SK-N-SH (cell line): ENCODE results near the gene ZW10. TPM values are rescaled to one million over a fixed set of nuclear protein-coding genes. Genes with fewer than 3 reads are reported as not detected.

Experiments
- CTCF ChIA-PET: fragments of 300-600, 350-600 bp; formaldehyde crosslinking; extraction: SDS; loops from one replicate; lab custom pipeline; 2021; lab: Yijun Ruan, JAX
- POLR2A ChIA-PET: fragments of 350-600 bp; sonication (Branson Sonifier 250); formaldehyde crosslinking; extraction: SDS; loops from one replicate; lab custom pipeline; 2020; ENCODE audit warnings: antibody characterized with exemption, inconsistent platforms; lab: Yijun Ruan, JAX
- DNase-seq: peaks from one replicate; pipeline ENCODE4 v3.0.0; 2012
- H2AFZ ChIP-seq: fragments of 200-600 bp; sonication (generic); 2 replicates; pipeline ENCODE4 v1.8.1; 2016; ENCODE audit warnings: antibody characterized with exemption, mild to moderate bottlenecking, low read depth
- H3F3A ChIP-seq: fragments of 200-600 bp; sonication (generic); replicated peaks from 2 replicates; pipeline ENCODE3; 2016; ENCODE audit warnings: antibody characterized with exemption, mild to moderate bottlenecking; ENCODE audit not compliant: insufficient read depth
- H3K27ac ChIP-seq, 2 experiments: fragments of 200-500 bp in 1 of 2; fragments of 200-600 bp in 1 of 2; sonication (Bioruptor generic) in 1 of 2; sonication (generic), shearing (Covaris generic) in 1 of 2; 2 replicates each; pipeline versions ENCODE4 v1.5.1 to v1.6.1; 2014 to 2016; ENCODE audit warnings: low read depth in 2 of 2, inconsistent platforms in 1 of 2, low read length in 1 of 2, mild to moderate bottlenecking in 1 of 2, mixed read lengths in 1 of 2
- H3K27me3 ChIP-seq: fragments of 200-600 bp; sonication (generic), shearing (Covaris generic); 2 replicates; pipeline ENCODE4 v1.6.1; 2016; ENCODE audit warnings: mixed run types; ENCODE audit not compliant: insufficient read depth
- H3K36me3 ChIP-seq, 2 experiments: fragments of 200-500 bp in 1 of 2; fragments of 200-600 bp in 1 of 2; sonication (Bioruptor generic) in 1 of 2; sonication (generic) in 1 of 2; replicated peaks in 1 of 2; 2 replicates each; pipeline versions ENCODE3 to v1.5.1; 2014 to 2016; ENCODE audit warnings: low read length in 1 of 2, mild to moderate bottlenecking in 1 of 2; ENCODE audit not compliant: insufficient read depth in 2 of 2, control insufficient read depth in 1 of 2
- H3K4me1 ChIP-seq, 2 experiments: fragments of 200-500 bp in 1 of 2; fragments of 200-600 bp in 1 of 2; sonication (Bioruptor generic) in 1 of 2; sonication (generic), shearing (Covaris generic) in 1 of 2; 2 replicates each; pipeline versions ENCODE4 v1.5.1 to v1.6.1; 2014 to 2016; ENCODE audit warnings: low read depth in 1 of 2, low read length in 1 of 2, mixed run types in 1 of 2; ENCODE audit not compliant: insufficient read depth in 2 of 2, control insufficient read depth in 1 of 2
- H3K4me2 ChIP-seq: fragments of 200-600 bp; sonication (generic), shearing (Covaris generic); 2 replicates; pipeline ENCODE4 v1.6.1; 2017; ENCODE audit warnings: mixed run types
- H3K4me3 ChIP-seq, 2 experiments: fragments of 200-500 bp in 1 of 2; fragments of 200-600 bp in 1 of 2; sonication (Bioruptor generic) in 1 of 2; sonication (generic), shearing (Covaris generic) in 1 of 2; 2 replicates each; pipeline versions ENCODE4 v1.5.1 to v1.8.1; 2014 to 2016; ENCODE audit warnings: low read depth in 2 of 2, inconsistent platforms in 1 of 2, low read length in 1 of 2, mild to moderate bottlenecking in 1 of 2, mixed read lengths in 1 of 2, moderate library complexity in 1 of 2
- H3K79me2 ChIP-seq: fragments of 200-600 bp; sonication (generic); 2 replicates; pipeline ENCODE4 v1.8.1; 2017; ENCODE audit warnings: mild to moderate bottlenecking; ENCODE audit not compliant: insufficient read depth
- H3K9ac ChIP-seq: fragments of 200-600 bp; sonication (generic); 2 replicates; pipeline ENCODE4 v1.6.1; 2017; ENCODE audit warnings: mixed run types
- H3K9me2 ChIP-seq: fragments of 200-600 bp; sonication (generic); 2 replicates; pipeline ENCODE4 v1.6.1; 2017; ENCODE audit warnings: mixed run types
- H3K9me3 ChIP-seq: fragments of 200-600 bp; sonication (generic); 2 replicates; pipeline ENCODE4 v1.6.1; 2017; ENCODE audit warnings: mixed run types, mild to moderate bottlenecking, moderate library complexity
- H4K20me1 ChIP-seq: fragments of 200-600 bp; sonication (generic); 2 replicates; pipeline ENCODE4 v1.6.1; 2017; ENCODE audit warnings: mild to moderate bottlenecking, mixed run types; ENCODE audit not compliant: insufficient read depth
- CHD2 ChIP-seq: fragments of 150-350 bp; IDR thresholded peaks from 2 replicates; pipeline ENCODE4 v1.6.1; 2018; ENCODE audit warnings: low read length; ENCODE audit not compliant: partially characterized antibody
- EP300 ChIP-seq, 2 experiments: IDR thresholded peaks; 2 replicates each; pipeline versions ENCODE4 v1.4.0 to v1.6.1; 2012; ENCODE audit warnings: borderline replicate concordance in 1 of 2, low read depth in 1 of 2, low read length in 1 of 2
- EZH2phosphoT487 ChIP-seq: fragments of 200-600 bp; sonication (generic); IDR thresholded peaks from 2 replicates; pipeline ENCODE4 v1.6.1; 2017; ENCODE audit warnings: low read depth, mixed run types, mild to moderate bottlenecking, antibody characterized with exemption, moderate library complexity, borderline replicate concordance
- FOSL2 ChIP-seq: IDR thresholded peaks from 2 replicates; pipeline ENCODE4 v1.4.0; 2012; ENCODE audit warnings: low read depth, mild to moderate bottlenecking, moderate library complexity, borderline replicate concordance
- FOXJ3 ChIP-seq: sonication (generic); formaldehyde crosslinking; IDR thresholded peaks from 2 replicates; pipeline ENCODE4 v1.5.1; 2020; ENCODE audit warnings: mild to moderate bottlenecking, missing genetic modification reagents
- GATA2 ChIP-seq: sonication (generic); formaldehyde crosslinking; IDR thresholded peaks from 2 replicates; pipeline ENCODE4 v1.5.0; 2020; ENCODE audit warnings: mild to moderate bottlenecking, missing genetic modification reagents
- MEF2A ChIP-seq: IDR thresholded peaks from 2 replicates; pipeline ENCODE4 v1.4.0; 2012; ENCODE audit warnings: low read depth, borderline replicate concordance
- MXI1 ChIP-seq: IDR thresholded peaks from 2 replicates; pipeline ENCODE4 v1.6.1; 2012; ENCODE audit warnings: mild to moderate bottlenecking, low read depth, low read length, improper control_type of control experiment
- RCOR1 ChIP-seq: fragments of 150-350 bp; IDR thresholded peaks from 2 replicates; pipeline ENCODE4 v1.6.1; 2017; ENCODE audit warnings: antibody characterized with exemption, low read length
- RFX5 ChIP-seq: IDR thresholded peaks from 2 replicates; pipeline ENCODE4 v1.6.1; 2012; ENCODE audit warnings: mild to moderate bottlenecking, improper control_type of control experiment, low read length
- SIN3A ChIP-seq: IDR thresholded peaks from 2 replicates; pipeline ENCODE4 v1.6.1; 2012; ENCODE audit warnings: low read depth, mild to moderate bottlenecking, low read length, moderate library complexity, borderline replicate concordance
- SMC3 ChIP-seq: IDR thresholded peaks from 2 replicates; pipeline ENCODE4 v1.6.1; 2012; ENCODE audit warnings: low read depth, low read length, improper control_type of control experiment
- TEAD4 ChIP-seq: IDR thresholded peaks from 2 replicates; pipeline ENCODE4 v1.4.0; 2012; ENCODE audit warnings: mild to moderate bottlenecking, borderline replicate concordance; ENCODE audit not compliant: insufficient read depth
- YY1 ChIP-seq: IDR thresholded peaks from 2 replicates; pipeline ENCODE4 v1.4.0; 2012; ENCODE audit warnings: low read depth, mild to moderate bottlenecking
- WGBS: methylation state at CpG from one replicate; pipeline ENCODE4 v1.1.6; 2017; ENCODE audit warnings: low lambda C conversion rate; 5-methylcytosine and 5-hydroxymethylcytosine counted together
- polyA plus RNA-seq, 3 experiments: library from polyadenylated mRNA; depleted of rRNA; stranded (reverse); fragments of >200 nt; gene quantifications; 2 replicates each; pipeline ENCODE4 v1.2.3, GENCODE V29; 2012
- TF ChIP-seq, protein P1 (sequence below): IDR thresholded peaks from 2 replicates; pipeline ENCODE4 v1.4.0; 2012; ENCODE audit warnings: low read depth, borderline replicate concordance
- TF ChIP-seq, protein P2 (sequence below): IDR thresholded peaks from 2 replicates; pipeline ENCODE4 v1.4.0; 2012; ENCODE audit warnings: low read depth
- TF ChIP-seq, protein P3 (sequence below): fragments of 150-350 bp; IDR thresholded peaks from 2 replicates; pipeline ENCODE4 v1.6.1; 2016; ENCODE audit warnings: mild to moderate bottlenecking, low read depth, low read length

ZW10 gene
- polyA plus RNA-seq, 1 of the 3 experiments (the other 2 are of a cell fraction), result 6.1 TPM

DNA sequence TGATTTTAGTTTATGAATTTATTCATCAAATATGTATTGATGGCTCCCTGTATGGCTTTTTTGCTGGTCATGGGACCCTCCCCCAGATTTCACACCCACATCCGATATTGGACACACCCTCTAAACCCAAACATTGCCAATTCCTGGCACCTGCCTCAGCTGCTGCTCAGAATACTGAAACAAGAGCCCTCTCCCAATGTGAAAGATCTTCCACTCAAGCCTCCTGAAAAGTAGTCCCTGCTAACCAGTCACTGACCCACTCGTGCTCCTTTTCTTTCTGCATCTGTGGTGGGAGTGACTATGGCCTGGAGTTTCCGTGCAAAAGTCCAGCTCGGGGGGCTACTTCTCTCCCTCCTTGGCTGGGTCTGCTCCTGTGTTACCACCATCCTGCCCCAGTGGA is 6.0 kb upstream of the ZW10 start, which contains the start of gene CLDN25:
CLDN25 (plus strand) TSS at position 301 of the 400 bp plus-strand sequence; CDS start at position 301, 0 bp downstream.
- Histone ChIP-seq H3K27ac (no peak within 1 kb of the TSS), H3F3A (no peaks in the 10 kb centered on the region), H3K4me3 (no peak within 1 kb of the TSS), H2AFZ (no peak within 1 kb of the TSS), H3K79me2 (no peaks in the 10 kb centered on the region), H3K4me2 (no peak within 1 kb of the TSS), H3K9me3 (no peaks in the 10 kb centered on the region), H4K20me1 (no peaks in the 10 kb centered on the region), H3K27me3 (no peaks in the 10 kb centered on the region), H3K9ac (no peak within 1 kb of the TSS), H3K36me3 (no peaks in the 10 kb centered on the region), H3K9me2 (no peaks in the 10 kb centered on the region), H3K4me1 (peaks cover 0 to 6% of the 10 kb centered on the region in 2 experiments; a peak in 3 of 4 replicates)
- TF ChIP-seq SMC3, result no peak
- TF ChIP-seq YY1, result no peak
- TF ChIP-seq SIN3A, result no peak
- TF ChIP-seq TEAD4, result no peak
- no peak for TF ChIP-seq EP300 (IDR thresholded peaks at IDR 0.05; ENCODE audit: borderline replicate concordance in 1 of 2, low read depth in 1 of 2, low read length in 1 of 2)
- TF ChIP-seq CHD2, result no peak
- TF ChIP-seq FOSL2, result no peak
- CTCF ChIA-PET, result interaction anchor here (1.8 kb wide), 1 partner anchor 16 kb away, joined by 5 read pairs; no protein-coding TSS in a partner anchor
- POLR2A ChIA-PET, result no interaction called here
- 79% methylated on average over 4 of the region's 4 CpGs for WGBS
- no peak for DNase-seq

GRCh38 chr11:113778111-113778910 is 4.8 kb upstream of the ZW10 start:
- peak; percentile 58 for DNase-seq
- POLR2A ChIA-PET, result no interaction called here
- peak overlapping the region; percentile 11 to 22; a peak in 3 of 4 replicates for H3K4me3 ChIP-seq

More at GRCh38 chr11:113778111-113778910, 4.8 kb upstream of the ZW10 start:
- Histone ChIP-seq H3K27me3 (no peaks in the 10 kb centered on the region), H3K36me3 (no peaks in the 10 kb centered on the region), H3K9me2 (no peaks in the 10 kb centered on the region), H2AFZ (no peak overlapping the region; the same call in 1 of the 2 replicates), H3K9ac (no peak overlapping the region), H3F3A (no peaks in the 10 kb centered on the region), H4K20me1 (no peaks in the 10 kb centered on the region), H3K27ac (peak overlapping the region in 1 of 2 experiments; percentile 55; a peak in 2 of 4 replicates), H3K4me2 (peak overlapping the region; percentile 66)
- 37% methylated on average over 11 of the region's 11 CpGs for WGBS
- CTCF ChIA-PET, result interaction anchor here (0.7 to 1.8 kb wide), 2 partner anchors 17 to 472 kb away, joined by 3 to 5 read pairs; no protein-coding TSS in a partner anchor
- no peak for TF ChIP-seq MEF2A
- TF ChIP-seq FOXJ3 (CRISPR knock-in tag), result peak; percentile 64; the same call in 1 of the 2 replicates
- peak; percentile 65; the same call in 1 of the 2 replicates for TF ChIP-seq MXI1
- peak; percentile 31; the same call in 1 of the 2 replicates for TF ChIP-seq RCOR1
- TF ChIP-seq, protein P1, sequence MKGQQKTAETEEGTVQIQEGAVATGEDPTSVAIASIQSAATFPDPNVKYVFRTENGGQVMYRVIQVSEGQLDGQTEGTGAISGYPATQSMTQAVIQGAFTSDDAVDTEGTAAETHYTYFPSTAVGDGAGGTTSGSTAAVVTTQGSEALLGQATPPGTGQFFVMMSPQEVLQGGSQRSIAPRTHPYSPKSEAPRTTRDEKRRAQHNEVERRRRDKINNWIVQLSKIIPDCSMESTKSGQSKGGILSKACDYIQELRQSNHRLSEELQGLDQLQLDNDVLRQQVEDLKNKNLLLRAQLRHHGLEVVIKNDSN, result no peak
- TF ChIP-seq CHD2, result peak; percentile 26
- TF ChIP-seq, protein P2, sequence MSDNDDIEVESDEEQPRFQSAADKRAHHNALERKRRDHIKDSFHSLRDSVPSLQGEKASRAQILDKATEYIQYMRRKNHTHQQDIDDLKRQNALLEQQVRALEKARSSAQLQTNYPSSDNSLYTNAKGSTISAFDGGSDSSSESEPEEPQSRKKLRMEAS, result no peak
- TF ChIP-seq, protein P3, sequence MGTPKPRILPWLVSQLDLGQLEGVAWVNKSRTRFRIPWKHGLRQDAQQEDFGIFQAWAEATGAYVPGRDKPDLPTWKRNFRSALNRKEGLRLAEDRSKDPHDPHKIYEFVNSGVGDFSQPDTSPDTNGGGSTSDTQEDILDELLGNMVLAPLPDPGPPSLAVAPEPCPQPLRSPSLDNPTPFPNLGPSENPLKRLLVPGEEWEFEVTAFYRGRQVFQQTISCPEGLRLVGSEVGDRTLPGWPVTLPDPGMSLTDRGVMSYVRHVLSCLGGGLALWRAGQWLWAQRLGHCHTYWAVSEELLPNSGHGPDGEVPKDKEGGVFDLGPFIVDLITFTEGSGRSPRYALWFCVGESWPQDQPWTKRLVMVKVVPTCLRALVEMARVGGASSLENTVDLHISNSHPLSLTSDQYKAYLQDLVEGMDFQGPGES, result no peak
- TF ChIP-seq RFX5, result no peak
- no peak for TF ChIP-seq EZH2phosphoT487
- peak; percentile 60; the same call in 1 of the 2 replicates for TF ChIP-seq GATA2 (CRISPR knock-in tag)
- TF ChIP-seq, all 33 proteins: peak for 5
- Histone ChIP-seq H3K4me1 (peaks cover 0 to 6% of the 10 kb centered on the region in 2 experiments; a peak in 3 of 4 replicates), H3K79me2 (peaks cover 1% of the 10 kb centered on the region; the same call in 1 of the 2 replicates), H3K9me3 (no peaks in the 10 kb centered on the region)
